PFSK-1 (cell line): ENCODE data around the gene R3HCC1L.

ENCODE experiments used
- FOXP2 ChIP-seq: optimal IDR thresholded peaks from 2 replicates; pipeline ENCODE3; 2011; ENCODE audit warnings: borderline replicate concordance, control low read depth, inconsistent platforms; ENCODE audit not compliant: insufficient read depth; ENCODE audit errors: extremely low read length, extremely low read depth
- POLR2AphosphoS5 ChIP-seq: IDR thresholded peaks from 2 replicates; pipeline ENCODE4 v1.6.1; 2012; ENCODE audit warnings: low read depth, mild to moderate bottlenecking, control low read depth, low read length, moderate library complexity
- SIN3A ChIP-seq: IDR thresholded peaks from 2 replicates; pipeline ENCODE4 v1.6.1; 2012; ENCODE audit warnings: mild to moderate bottlenecking, low read length, moderate library complexity, borderline replicate concordance; ENCODE audit not compliant: insufficient read depth
- TAF1 ChIP-seq: IDR thresholded peaks from 2 replicates; pipeline ENCODE4 v1.6.1; 2012; ENCODE audit warnings: low read length, control low read depth, borderline replicate concordance; ENCODE audit not compliant: insufficient read depth
- TF ChIP-seq, protein P1 (sequence below), 2 experiments: IDR thresholded peaks; 2 replicates each; pipeline versions ENCODE4 v1.6.1 to v1.8.0; 2011 to 2012; ENCODE audit warnings: low read depth in 2 of 2, low read length in 2 of 2, control low read depth in 1 of 2, inconsistent platforms in 1 of 2, mild to moderate bottlenecking in 1 of 2, moderate library complexity in 1 of 2; ENCODE audit not compliant: insufficient read depth in 1 of 2

DNA sequence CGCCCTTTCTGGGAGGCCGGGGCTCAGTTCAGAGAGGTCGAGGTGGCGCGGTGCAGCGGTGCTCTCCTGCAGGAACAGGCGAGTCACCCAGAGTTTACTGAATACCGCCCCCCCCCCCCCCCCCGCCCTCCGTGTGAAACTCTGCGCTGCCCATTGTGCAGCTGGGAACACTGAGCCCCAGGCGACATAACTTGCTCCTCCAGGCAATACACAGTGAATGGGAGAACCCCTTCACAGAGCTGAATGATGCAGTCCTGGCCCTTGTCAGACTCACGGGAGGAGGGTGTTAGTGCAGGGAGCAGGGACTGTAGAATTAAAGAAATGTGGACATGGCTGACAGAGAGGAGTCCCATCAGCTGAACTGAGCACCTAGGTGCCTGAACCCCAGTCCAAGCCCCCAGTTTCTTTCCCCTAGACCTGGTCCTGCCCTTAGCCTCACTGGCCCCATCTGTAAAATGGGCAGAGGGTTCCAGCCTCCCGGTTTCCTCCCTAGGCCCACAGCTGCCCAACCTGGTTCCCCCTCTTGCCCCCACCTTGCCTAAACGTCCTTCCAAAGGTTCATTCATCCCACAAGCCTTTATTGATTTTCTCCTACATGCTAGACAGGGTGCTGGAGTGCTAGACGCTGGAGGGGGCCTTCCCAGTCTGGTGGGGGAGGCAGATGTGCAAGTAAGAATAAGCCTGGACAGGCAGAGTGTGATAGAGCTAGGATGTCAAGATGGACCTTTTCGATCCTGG is 134.4 kb downstream of the R3HCC1L start:
- TF ChIP-seq, protein P1, sequence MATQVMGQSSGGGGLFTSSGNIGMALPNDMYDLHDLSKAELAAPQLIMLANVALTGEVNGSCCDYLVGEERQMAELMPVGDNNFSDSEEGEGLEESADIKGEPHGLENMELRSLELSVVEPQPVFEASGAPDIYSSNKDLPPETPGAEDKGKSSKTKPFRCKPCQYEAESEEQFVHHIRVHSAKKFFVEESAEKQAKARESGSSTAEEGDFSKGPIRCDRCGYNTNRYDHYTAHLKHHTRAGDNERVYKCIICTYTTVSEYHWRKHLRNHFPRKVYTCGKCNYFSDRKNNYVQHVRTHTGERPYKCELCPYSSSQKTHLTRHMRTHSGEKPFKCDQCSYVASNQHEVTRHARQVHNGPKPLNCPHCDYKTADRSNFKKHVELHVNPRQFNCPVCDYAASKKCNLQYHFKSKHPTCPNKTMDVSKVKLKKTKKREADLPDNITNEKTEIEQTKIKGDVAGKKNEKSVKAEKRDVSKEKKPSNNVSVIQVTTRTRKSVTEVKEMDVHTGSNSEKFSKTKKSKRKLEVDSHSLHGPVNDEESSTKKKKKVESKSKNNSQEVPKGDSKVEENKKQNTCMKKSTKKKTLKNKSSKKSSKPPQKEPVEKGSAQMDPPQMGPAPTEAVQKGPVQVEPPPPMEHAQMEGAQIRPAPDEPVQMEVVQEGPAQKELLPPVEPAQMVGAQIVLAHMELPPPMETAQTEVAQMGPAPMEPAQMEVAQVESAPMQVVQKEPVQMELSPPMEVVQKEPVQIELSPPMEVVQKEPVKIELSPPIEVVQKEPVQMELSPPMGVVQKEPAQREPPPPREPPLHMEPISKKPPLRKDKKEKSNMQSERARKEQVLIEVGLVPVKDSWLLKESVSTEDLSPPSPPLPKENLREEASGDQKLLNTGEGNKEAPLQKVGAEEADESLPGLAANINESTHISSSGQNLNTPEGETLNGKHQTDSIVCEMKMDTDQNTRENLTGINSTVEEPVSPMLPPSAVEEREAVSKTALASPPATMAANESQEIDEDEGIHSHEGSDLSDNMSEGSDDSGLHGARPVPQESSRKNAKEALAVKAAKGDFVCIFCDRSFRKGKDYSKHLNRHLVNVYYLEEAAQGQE (IDR thresholded peaks at IDR 0.05; ENCODE audit: insufficient read depth in 1 of 2, low read depth in 2 of 2, low read length in 2 of 2): no peak
- TF ChIP-seq SIN3A (no peak), POLR2AphosphoS5 (no peak), TAF1 (no peak), FOXP2 (no peak)
